ENCODE measurements around the gene TRMT10C. TPM values are rescaled to one million over a fixed set of nuclear protein-coding genes. Genes with fewer than 3 reads are reported as not detected.

Gene TRMT10C
- 10 to 100 TPM; 17.8 to 27.2 (median 25.6) TPM for total RNA-seq

DNA sequence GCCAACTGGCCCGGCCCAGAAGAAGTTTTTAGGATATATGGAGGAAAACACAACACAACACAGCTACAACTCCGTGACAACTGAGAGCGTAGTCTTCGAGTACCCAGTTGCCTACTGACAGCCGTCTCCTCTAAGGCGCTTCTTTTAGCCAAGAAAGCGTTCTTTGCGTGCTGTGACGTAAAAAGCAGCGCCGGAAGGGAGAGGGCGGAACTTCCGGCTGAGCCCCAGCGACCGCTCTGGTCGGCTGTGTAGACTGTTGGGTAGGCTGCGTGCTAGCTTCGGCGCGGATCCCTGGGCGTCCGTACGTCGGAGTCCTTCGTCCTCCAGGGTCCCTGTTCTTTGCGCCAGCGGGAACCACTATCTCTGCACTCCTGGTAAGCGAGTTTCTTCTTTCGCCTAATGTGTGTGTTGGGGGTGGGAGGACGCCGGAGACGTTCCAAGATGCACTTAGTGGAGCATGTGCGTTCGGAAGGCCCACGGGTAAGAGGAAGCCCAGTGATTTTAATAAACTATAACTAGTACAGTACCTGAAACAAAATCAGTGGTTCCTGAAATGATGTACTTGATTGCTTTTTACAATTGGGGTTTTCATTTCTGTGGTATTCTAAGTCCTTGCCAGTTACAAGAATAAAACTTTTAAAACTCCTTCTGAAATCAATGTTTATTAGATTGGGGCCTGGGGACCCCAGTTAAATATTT, at the start of gene TRMT10C:
TRMT10C (plus strand) TSS at position 239 of the 699 bp plus-strand sequence. CDS start 2,914 bp downstream, outside the sequence.
- Histone ChIP-seq H3K4me1 (peaks cover 0 to 9% of the 10 kb centered on the region in 2 donors), H3K27ac (peak within 1 kb of the TSS; percentile 90 to 91), H3K9me3 (no peaks in the 10 kb centered on the region), H3K27me3 (no peaks in the 10 kb centered on the region), H3K36me3 (no peaks in the 10 kb centered on the region), H3K4me3 (peak within 1 kb of the TSS; percentile 74 to 86 (median 85))
- intact Hi-C loops (cut with DNase I; ENCODE audit: low total_unique reads), result no loop called here
- peak; percentile 85 to 88 for DNase-seq (ENCODE audit: low spot score in 2 of 2)
- peak; percentile 86 to 94 (median 94) for TF ChIP-seq POLR2AphosphoS5 (IDR thresholded peaks at IDR 0.05)
- peak; percentile 77 for TF ChIP-seq POLR2A (IDR thresholded peaks at IDR 0.05)
- TF ChIP-seq, protein P1, sequence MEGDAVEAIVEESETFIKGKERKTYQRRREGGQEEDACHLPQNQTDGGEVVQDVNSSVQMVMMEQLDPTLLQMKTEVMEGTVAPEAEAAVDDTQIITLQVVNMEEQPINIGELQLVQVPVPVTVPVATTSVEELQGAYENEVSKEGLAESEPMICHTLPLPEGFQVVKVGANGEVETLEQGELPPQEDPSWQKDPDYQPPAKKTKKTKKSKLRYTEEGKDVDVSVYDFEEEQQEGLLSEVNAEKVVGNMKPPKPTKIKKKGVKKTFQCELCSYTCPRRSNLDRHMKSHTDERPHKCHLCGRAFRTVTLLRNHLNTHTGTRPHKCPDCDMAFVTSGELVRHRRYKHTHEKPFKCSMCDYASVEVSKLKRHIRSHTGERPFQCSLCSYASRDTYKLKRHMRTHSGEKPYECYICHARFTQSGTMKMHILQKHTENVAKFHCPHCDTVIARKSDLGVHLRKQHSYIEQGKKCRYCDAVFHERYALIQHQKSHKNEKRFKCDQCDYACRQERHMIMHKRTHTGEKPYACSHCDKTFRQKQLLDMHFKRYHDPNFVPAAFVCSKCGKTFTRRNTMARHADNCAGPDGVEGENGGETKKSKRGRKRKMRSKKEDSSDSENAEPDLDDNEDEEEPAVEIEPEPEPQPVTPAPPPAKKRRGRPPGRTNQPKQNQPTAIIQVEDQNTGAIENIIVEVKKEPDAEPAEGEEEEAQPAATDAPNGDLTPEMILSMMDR (IDR thresholded peaks at IDR 0.05), result no peak

DNA sequence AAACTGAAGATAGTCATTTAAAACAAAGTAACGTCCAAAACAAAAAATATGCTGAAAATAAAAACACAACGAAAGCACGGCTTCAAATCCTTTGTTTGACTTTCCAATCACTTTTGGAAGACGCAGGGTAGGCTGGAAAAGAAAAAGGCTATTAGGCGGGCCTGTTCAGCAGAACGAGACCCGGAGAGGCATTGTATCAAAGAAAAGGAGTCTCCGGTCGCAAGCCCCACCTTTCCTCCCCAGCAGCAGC, 49.3 kb upstream of the TRMT10C start:
- Histone ChIP-seq H3K4me1 (no peaks in the 10 kb centered on the region), H3K9me3 (no peaks in the 10 kb centered on the region), H3K4me3 (peak overlapping the region; percentile 83 to 92 (median 91)), H3K36me3 (no peaks in the 10 kb centered on the region), H3K27ac (peak overlapping the region; percentile 97 to 99), H3K27me3 (no peaks in the 10 kb centered on the region)
- intact Hi-C loops (cut with DNase I; ENCODE audit: low total_unique reads), result no loop called here
- TF ChIP-seq POLR2AphosphoS5 (IDR thresholded peaks at IDR 0.05), result no peak
- no peak for DNase-seq (ENCODE audit: low spot score in 2 of 2)

DNA sequence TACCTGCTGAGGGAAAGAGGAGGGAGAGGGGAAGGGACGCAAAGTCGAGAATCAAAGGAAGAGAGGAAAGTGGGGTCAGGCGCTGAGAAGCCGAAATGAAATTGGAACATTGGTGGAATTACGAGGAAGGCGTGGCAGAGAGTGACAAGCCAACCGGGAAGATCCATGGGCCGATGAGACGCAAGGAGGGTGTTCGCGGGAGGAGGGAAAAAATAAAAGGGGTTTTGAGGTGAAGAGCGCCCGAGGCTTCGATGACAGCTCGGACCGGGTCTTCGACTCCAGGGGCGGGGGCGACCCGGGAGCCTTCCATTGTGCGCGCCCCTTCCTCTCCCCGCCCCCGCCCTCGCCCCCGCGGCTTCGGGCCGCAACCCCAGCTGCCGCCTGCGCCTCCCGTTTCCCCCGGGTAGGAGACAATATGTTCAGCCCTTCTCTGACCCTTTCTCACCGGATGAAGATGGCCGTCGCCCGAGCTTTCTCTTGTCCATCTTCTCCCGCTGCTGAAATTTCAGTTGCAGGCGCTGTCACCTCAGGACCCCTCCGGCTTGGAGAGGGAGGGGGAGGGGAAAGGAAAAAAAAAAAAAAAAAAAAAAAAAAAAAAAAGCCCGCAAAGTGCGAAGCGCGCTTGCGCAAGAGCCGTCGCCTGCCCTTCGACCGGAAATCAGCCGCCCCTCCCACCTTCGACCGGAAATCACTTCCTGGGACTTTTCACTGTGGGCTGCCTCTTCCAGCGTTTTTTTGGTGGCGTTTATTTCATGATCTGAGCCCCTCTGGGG, 48.8 kb upstream of the TRMT10C start, which contains the start of gene SENP7:
SENP7 (minus strand) TSS at position 567 of the 773 bp plus-strand sequence; CDS start at position 485, 82 bp downstream.
- no peaks in the 10 kb centered on the region for H3K36me3 ChIP-seq
- H3K27ac ChIP-seq, result peak within 1 kb of the TSS; percentile 97 to 99
- no peaks in the 10 kb centered on the region for H3K4me1 ChIP-seq
- H3K4me3 ChIP-seq, result peak within 1 kb of the TSS; percentile 83 to 92 (median 91)
- intact Hi-C loops (cut with DNase I; ENCODE audit: low total_unique reads), result no loop called here
- TF ChIP-seq, protein P1 (IDR thresholded peaks at IDR 0.05), result no peak
- no peak for TF ChIP-seq POLR2A (IDR thresholded peaks at IDR 0.05)
- TF ChIP-seq POLR2AphosphoS5 (IDR thresholded peaks at IDR 0.05), result peak in 2 of 3 donors; percentile 43 to 64
- no peaks in the 10 kb centered on the region for H3K9me3 ChIP-seq
- no peaks in the 10 kb centered on the region for H3K27me3 ChIP-seq
- DNase-seq (ENCODE audit: low spot score in 2 of 2), result peak; percentile 71 to 77

DNA sequence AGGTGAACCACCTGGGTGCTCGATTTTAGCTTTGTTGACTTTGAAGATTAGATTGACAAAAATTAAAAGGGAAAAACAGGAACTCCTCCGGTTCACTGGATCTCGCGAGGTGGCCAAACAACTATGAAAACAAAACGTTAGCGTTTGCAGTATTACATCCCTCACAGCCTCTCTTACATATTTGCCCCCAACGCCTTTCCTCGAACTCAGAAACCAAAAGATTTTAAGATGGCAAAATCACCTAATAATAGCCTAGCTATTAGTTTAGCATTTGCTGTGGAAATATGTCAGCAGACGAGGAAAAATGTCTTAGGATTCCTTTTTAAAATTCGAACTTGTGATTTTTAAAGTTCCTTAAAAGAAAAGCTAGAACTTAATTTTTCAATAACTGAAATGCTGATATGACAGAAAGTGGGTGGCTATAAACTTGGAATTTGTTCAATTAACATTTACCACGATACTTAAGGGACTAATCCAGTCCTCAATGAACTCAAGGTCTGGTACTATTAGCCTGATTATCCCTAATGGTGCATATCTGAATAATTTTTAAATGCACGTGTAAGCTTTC, 48.2 kb upstream of the TRMT10C start:
- intact Hi-C loops (cut with DNase I; ENCODE audit: low total_unique reads), result no loop called here

DNA sequence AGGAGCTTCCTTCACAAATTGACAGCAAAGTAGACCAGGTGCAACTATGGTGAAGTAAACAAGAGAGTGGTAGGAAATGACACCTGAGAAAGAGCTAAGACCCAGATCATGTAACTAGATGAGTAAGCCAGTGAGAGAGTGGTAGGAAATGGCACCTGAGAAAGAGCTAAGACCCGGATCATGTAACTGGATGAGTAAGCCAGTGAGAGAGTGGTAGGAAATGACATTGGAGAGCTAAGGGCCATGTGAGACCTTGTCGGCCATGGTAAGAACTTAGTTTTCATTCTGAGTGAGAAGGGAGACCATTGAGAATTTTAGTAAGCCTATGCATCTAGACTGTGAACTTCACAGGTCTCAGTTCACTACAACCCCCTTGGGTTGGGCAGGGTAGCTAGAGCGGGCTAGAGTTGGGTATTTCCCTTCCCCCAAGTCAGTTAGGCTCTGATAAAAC, 43.2 kb upstream of the TRMT10C start:
- TF ChIP-seq POLR2A (IDR thresholded peaks at IDR 0.05), result no peak
- no peak for TF ChIP-seq POLR2AphosphoS5 (IDR thresholded peaks at IDR 0.05)
- TF ChIP-seq, protein P1 (IDR thresholded peaks at IDR 0.05), result no peak
- Histone ChIP-seq H3K9me3 (no peaks in the 10 kb centered on the region), H3K4me3 (no peak overlapping the region), H3K36me3 (no peaks in the 10 kb centered on the region), H3K27ac (no peak overlapping the region), H3K4me1 (no peaks in the 10 kb centered on the region), H3K27me3 (no peaks in the 10 kb centered on the region)
- DNase-seq (ENCODE audit: low spot score in 2 of 2), result no peak
- intact Hi-C loops (cut with DNase I; ENCODE audit: low total_unique reads), result no loop called here

More for the DNA sequence above, 48.2 kb upstream of the TRMT10C start:
- Histone ChIP-seq H3K27ac (peak overlapping the region; percentile 97 to 99), H3K27me3 (no peaks in the 10 kb centered on the region), H3K9me3 (no peaks in the 10 kb centered on the region), H3K36me3 (no peaks in the 10 kb centered on the region), H3K4me3 (peak overlapping the region; percentile 83 to 92 (median 91)), H3K4me1 (no peaks in the 10 kb centered on the region)
- no peak for DNase-seq (ENCODE audit: low spot score in 2 of 2)
- TF ChIP-seq POLR2AphosphoS5 (IDR thresholded peaks at IDR 0.05) (peak in 1 of 3 donors; percentile 6), POLR2A (IDR thresholded peaks at IDR 0.05) (no peak)
- TF ChIP-seq, protein P1 (IDR thresholded peaks at IDR 0.05), result no peak

All from breast epithelium (tissue), 4 donors.